Neural progenitor cell (in vitro differentiated cells): ENCODE data around the gene MROH2A. TPM values are rescaled to one million over a fixed set of nuclear protein-coding genes. Genes with fewer than 3 reads are reported as not detected.

Experiments used
- DNase-seq: peaks from one replicate; pipeline ENCODE4 v3.0.0-alpha.2; 2016; ENCODE audit warnings: low spot score
- H2AFZ ChIP-seq: fragments of 200-600 bp; sonication (generic); replicated peaks from 2 replicates; pipeline ENCODE4 v1.6.1; 2016; ENCODE audit warnings: antibody characterized with exemption
- H3F3A ChIP-seq: fragments of 200-600 bp; sonication (generic); 2 replicates; pipeline ENCODE4 v1.6.1; 2016; ENCODE audit warnings: antibody characterized with exemption, low read depth
- H3K27ac ChIP-seq: fragments of 200-600 bp; sonication (generic); 2 replicates; pipeline ENCODE4 v1.5.1; 2016; ENCODE audit warnings: mild to moderate bottlenecking
- H3K27me3 ChIP-seq: fragments of 200-600 bp; sonication (generic); 2 replicates; pipeline ENCODE4 v1.6.1; 2016; ENCODE audit warnings: mild to moderate bottlenecking, moderate library complexity
- H3K36me3 ChIP-seq: fragments of 200-600 bp; sonication (generic); 2 replicates; pipeline ENCODE4 v1.5.1; 2016
- H3K4me1 ChIP-seq: fragments of 200-600 bp; sonication (generic); 2 replicates; pipeline ENCODE4 v1.6.1; 2016; ENCODE audit warnings: mixed run types
- H3K4me2 ChIP-seq: fragments of 200-600 bp; sonication (generic); 2 replicates; pipeline ENCODE4 v1.6.1; 2016
- H3K4me3 ChIP-seq: fragments of 200-600 bp; sonication (generic); 2 replicates; pipeline ENCODE4 v1.5.1; 2016
- H3K79me2 ChIP-seq: fragments of 200-600 bp; sonication (generic); 2 replicates; pipeline ENCODE4 v1.6.1; 2016; ENCODE audit warnings: low read depth
- H3K9ac ChIP-seq: fragments of 200-600 bp; sonication (generic); 2 replicates; pipeline ENCODE4 v1.6.1; 2016
- H3K9me3 ChIP-seq: fragments of 200-600 bp; sonication (generic); 2 replicates; pipeline ENCODE4 v1.5.1; 2016; ENCODE audit warnings: low read depth
- H4K20me1 ChIP-seq: fragments of 200-600 bp; sonication (generic); 2 replicates; pipeline ENCODE4 v1.6.1; 2016; ENCODE audit warnings: low read depth
- H3K27ac Mint-ChIP-seq: 3 replicates; pipeline ENCODE4 v1.8.0; 2021; ENCODE audit warnings: mixed read lengths
- H3K27me3 Mint-ChIP-seq: 2 replicates; pipeline ENCODE4 v1.8.0; 2022; ENCODE audit warnings: low read depth, mild to moderate bottlenecking, inconsistent platforms, moderate library complexity, mixed read lengths; ENCODE audit not compliant: insufficient read depth
- H3K36me3 Mint-ChIP-seq: 3 replicates; pipeline ENCODE4 v1.8.0; 2021; ENCODE audit warnings: mixed read lengths
- H3K4me1 Mint-ChIP-seq: 3 replicates; pipeline ENCODE4 v1.8.0; 2021; ENCODE audit warnings: mixed read lengths
- H3K4me3 Mint-ChIP-seq: 3 replicates; pipeline ENCODE4 v1.8.0; 2021; ENCODE audit warnings: mild to moderate bottlenecking, moderate library complexity, mixed read lengths
- H3K9me3 Mint-ChIP-seq: 3 replicates; pipeline ENCODE4 v1.8.0; 2020; ENCODE audit warnings: mixed read lengths
- EZH2 ChIP-seq: fragments of 200-600 bp; sonication (generic); IDR thresholded peaks from 2 replicates; pipeline ENCODE4 v1.6.1; 2017; ENCODE audit warnings: antibody characterized with exemption, mild to moderate bottlenecking, moderate library complexity
- EZH2phosphoT487 ChIP-seq: fragments of 200-600 bp; sonication (generic); IDR thresholded peaks from 2 replicates; pipeline ENCODE4 v1.6.1; 2017; ENCODE audit warnings: antibody characterized with exemption
- total RNA-seq: library from RNA; depleted of rRNA; stranded (reverse); fragments of >200 nt; gene quantifications from 2 replicates; pipeline ENCODE4 v1.2.3, GENCODE V29; 2015; ENCODE audit warnings: low replicate concordance
- TF ChIP-seq, protein P1 (sequence below): fragments of 200-600 bp; sonication (generic); IDR thresholded peaks from 2 replicates; pipeline ENCODE4 v1.5.1; 2017; ENCODE audit warnings: antibody characterized with exemption, mild to moderate bottlenecking

MROH2A gene
- total RNA-seq, 1 donor from 2014 or later, result not detected

DNA sequence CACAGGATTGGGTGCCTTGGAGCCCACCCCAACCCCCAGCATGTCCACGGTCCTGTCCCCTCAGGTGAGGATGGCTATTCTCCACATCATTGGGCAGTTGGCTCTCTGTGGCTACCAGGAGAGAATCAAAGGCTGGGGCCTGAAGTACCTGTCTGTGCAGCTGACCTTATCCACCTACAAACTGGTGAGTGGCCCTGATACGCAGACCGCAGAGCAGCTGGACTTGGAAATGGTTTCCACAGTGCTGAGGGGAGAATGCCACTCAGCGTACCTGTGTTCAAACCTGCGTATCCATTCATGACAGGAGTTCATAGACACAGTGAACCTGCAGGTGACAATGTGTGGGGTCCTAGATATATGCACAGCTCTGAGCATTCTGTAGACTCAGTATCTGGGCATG lies 21.6 kb downstream of the MROH2A start:
- no peaks in the 10 kb centered on the region for H3K4me1 Mint-ChIP-seq
- H3K4me3 Mint-ChIP-seq, result no peak overlapping the region
- H3K9me3 Mint-ChIP-seq, result peaks cover 16% of the 10 kb centered on the region
- TF ChIP-seq, protein P1, sequence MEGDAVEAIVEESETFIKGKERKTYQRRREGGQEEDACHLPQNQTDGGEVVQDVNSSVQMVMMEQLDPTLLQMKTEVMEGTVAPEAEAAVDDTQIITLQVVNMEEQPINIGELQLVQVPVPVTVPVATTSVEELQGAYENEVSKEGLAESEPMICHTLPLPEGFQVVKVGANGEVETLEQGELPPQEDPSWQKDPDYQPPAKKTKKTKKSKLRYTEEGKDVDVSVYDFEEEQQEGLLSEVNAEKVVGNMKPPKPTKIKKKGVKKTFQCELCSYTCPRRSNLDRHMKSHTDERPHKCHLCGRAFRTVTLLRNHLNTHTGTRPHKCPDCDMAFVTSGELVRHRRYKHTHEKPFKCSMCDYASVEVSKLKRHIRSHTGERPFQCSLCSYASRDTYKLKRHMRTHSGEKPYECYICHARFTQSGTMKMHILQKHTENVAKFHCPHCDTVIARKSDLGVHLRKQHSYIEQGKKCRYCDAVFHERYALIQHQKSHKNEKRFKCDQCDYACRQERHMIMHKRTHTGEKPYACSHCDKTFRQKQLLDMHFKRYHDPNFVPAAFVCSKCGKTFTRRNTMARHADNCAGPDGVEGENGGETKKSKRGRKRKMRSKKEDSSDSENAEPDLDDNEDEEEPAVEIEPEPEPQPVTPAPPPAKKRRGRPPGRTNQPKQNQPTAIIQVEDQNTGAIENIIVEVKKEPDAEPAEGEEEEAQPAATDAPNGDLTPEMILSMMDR, result no peak
- TF ChIP-seq EZH2, result no peak
- TF ChIP-seq EZH2phosphoT487, result no peak
- H3K27me3 ChIP-seq, result no peaks in the 10 kb centered on the region
- no peak overlapping the region for H3K27ac Mint-ChIP-seq
- H3K9ac ChIP-seq, result no peak overlapping the region
- no peaks in the 10 kb centered on the region for H3K9me3 ChIP-seq
- H3F3A ChIP-seq, result no peaks in the 10 kb centered on the region
- no peaks in the 10 kb centered on the region for H3K79me2 ChIP-seq
- no peak overlapping the region for H3K27ac ChIP-seq
- H3K4me2 ChIP-seq, result no peak overlapping the region
- H3K4me1 ChIP-seq, result no peaks in the 10 kb centered on the region
- no peaks in the 10 kb centered on the region for H3K36me3 Mint-ChIP-seq
- DNase-seq, result no peak
- no peaks in the 10 kb centered on the region for H3K36me3 ChIP-seq
- H3K27me3 Mint-ChIP-seq, result peaks cover 4% of the 10 kb centered on the region
- H2AFZ ChIP-seq, result no peak overlapping the region
- H4K20me1 ChIP-seq, result no peaks in the 10 kb centered on the region
- H3K4me3 ChIP-seq, result no peak overlapping the region

- Mint-ChIP-seq H3K27ac (no peak overlapping the region), H3K4me1 (no peaks in the 10 kb centered on the region), H3K9me3 (peaks cover 16% of the 10 kb centered on the region), H3K27me3 (peaks cover 4% of the 10 kb centered on the region), H3K36me3 (no peaks in the 10 kb centered on the region), H3K4me3 (no peak overlapping the region)
- Histone ChIP-seq H3K27ac (no peak overlapping the region), H3K4me2 (no peak overlapping the region), H2AFZ (no peak overlapping the region), H3K4me1 (no peaks in the 10 kb centered on the region), H3K27me3 (no peaks in the 10 kb centered on the region), H4K20me1 (no peaks in the 10 kb centered on the region), H3F3A (no peaks in the 10 kb centered on the region), H3K9me3 (no peaks in the 10 kb centered on the region), H3K79me2 (no peaks in the 10 kb centered on the region), H3K36me3 (no peaks in the 10 kb centered on the region), H3K4me3 (no peak overlapping the region), H3K9ac (no peak overlapping the region)
- DNase-seq, result no peak
- TF ChIP-seq EZH2, result no peak
- no peak for TF ChIP-seq EZH2phosphoT487
- TF ChIP-seq, protein P1, result no peak
Observed at GRCh38 chr2:233800208-233800607, 22.1 kb downstream of the MROH2A start.

GRCh38 chr2:233801357-233802131 lies 23.4 kb downstream of the MROH2A start:
- no peaks in the 10 kb centered on the region for H3F3A ChIP-seq
- H3K4me3 ChIP-seq, result no peak overlapping the region
- DNase-seq, result no peak
- H3K27me3 Mint-ChIP-seq, result peaks cover 4% of the 10 kb centered on the region
- no peaks in the 10 kb centered on the region for H3K4me1 ChIP-seq
- no peaks in the 10 kb centered on the region for H3K79me2 ChIP-seq
- no peak overlapping the region for H2AFZ ChIP-seq
- no peaks in the 10 kb centered on the region for H4K20me1 ChIP-seq
- H3K27ac Mint-ChIP-seq, result no peak overlapping the region
- H3K36me3 Mint-ChIP-seq, result no peaks in the 10 kb centered on the region
- no peaks in the 10 kb centered on the region for H3K9me3 ChIP-seq
- H3K4me3 Mint-ChIP-seq, result no peak overlapping the region
- H3K4me1 Mint-ChIP-seq, result no peaks in the 10 kb centered on the region
- H3K36me3 ChIP-seq, result no peaks in the 10 kb centered on the region
- no peak overlapping the region for H3K27ac ChIP-seq
- H3K4me2 ChIP-seq, result no peak overlapping the region
- H3K27me3 ChIP-seq, result no peaks in the 10 kb centered on the region
- TF ChIP-seq EZH2, result no peak
- TF ChIP-seq, protein P1, result no peak
- no peak for TF ChIP-seq EZH2phosphoT487
- H3K9me3 Mint-ChIP-seq, result peaks cover 16% of the 10 kb centered on the region
- H3K9ac ChIP-seq, result no peak overlapping the region
